Uterus (tissue), 4 donors: ENCODE data around the gene FAM114A1. TPM values are rescaled to one million over a fixed set of nuclear protein-coding genes. Genes with fewer than 3 reads are reported as not detected.
A peak's percentile ranks its signal among the peaks of the same experiment; 100 is the strongest.

Experiments used
- DNase-seq, 2 donors: peaks; one replicate each; pipeline ENCODE4 v3.0.0-alpha.2; 2019 to 2020
- H3K27ac ChIP-seq, 2 donors: fragments of 200-600 bp; sonication (generic); 1 replicate in 1 of 2; 2 replicates in 1 of 2; pipeline ENCODE4 v1.5.1; 2016 to 2018
- H3K27me3 ChIP-seq, 2 donors: fragments of 200-600 bp; sonication (generic); one replicate each; pipeline ENCODE4 v1.5.1; 2018 to 2019; ENCODE audit warnings: control low read depth in 1 of 2
- H3K36me3 ChIP-seq, 2 donors: fragments of 200-600 bp; sonication (generic); one replicate each; pipeline ENCODE4 v1.5.1; 2019; ENCODE audit warnings: control low read depth in 1 of 2
- H3K4me1 ChIP-seq, 2 donors: fragments of 200-600 bp; sonication (generic); one replicate each; pipeline ENCODE4 v1.5.1; 2018 to 2019; ENCODE audit warnings: control low read depth in 1 of 2
- H3K4me3 ChIP-seq, 2 donors: fragments of 200-600 bp; sonication (generic); 1 replicate in 1 of 2; 2 replicates in 1 of 2; pipeline ENCODE4 v1.5.1; 2018 to 2019; ENCODE audit warnings: mild to moderate bottlenecking in 1 of 2
- H3K9me3 ChIP-seq, 2 donors: fragments of 200-600 bp; sonication (generic); one replicate each; pipeline ENCODE4 v1.5.1; 2019; ENCODE audit warnings: control low read depth in 1 of 2
- CTCF ChIP-seq, 4 experiments: fragments of 200-600 bp in 2 of 4; fragments of 450-650 bp in 2 of 4; sonication (generic) in 2 of 4; IDR thresholded peaks; one replicate each; pipeline ENCODE4 v1.5.1; 2016 to 2019; ENCODE audit warnings: antibody characterized with exemption in 4 of 4, mild to moderate bottlenecking in 2 of 4, moderate library complexity in 1 of 4
- POLR2A ChIP-seq, 2 donors: fragments of 450-650 bp; IDR thresholded peaks; one replicate each; pipeline ENCODE4 v1.6.1; 2016; ENCODE audit warnings: antibody characterized with exemption in 2 of 2, mild to moderate bottlenecking in 1 of 2, moderate library complexity in 1 of 2
- intact Hi-C: fragments of 100-400 bp; cut with DNase I; formaldehyde crosslinking; loops from one replicate; pipeline ENCODE4 v1.15.1; 2023; ENCODE audit warnings: low total_unique reads
- total RNA-seq, 4 donors: library from RNA; depleted of rRNA in 3 of 4; stranded (reverse); fragments of >200 nt in 3 of 4; gene quantifications; one replicate each; pipeline versions ENCODE4 v1.1.0 to v1.2.4, GENCODE V29; 2014 to 2023
- donor health status: DM: yes; HTN: yes; CAD: no.

The FAM114A1 gene
- total RNA-seq, 4 donors from 2014 or later: 41.2 to 273 (median 52.7) TPM

GRCh38 chr4:38857354-38858096, 10.1 kb upstream of the FAM114A1 start:
- intact Hi-C loops: loop anchor here (10.0 kb wide), 1 partner anchor 633 kb away; no protein-coding TSS in a partner anchor
- DNase-seq: peak; percentile 31 to 74
- no peaks in the 10 kb centered on the region for H3K27me3 ChIP-seq
- TF ChIP-seq CTCF (IDR thresholded peaks at IDR 0.05) (no peak), POLR2A (IDR thresholded peaks at IDR 0.05) (no peak)
- peak overlapping the region; percentile 44 to 84 for H3K27ac ChIP-seq
- H3K9me3 ChIP-seq: no peaks in the 10 kb centered on the region
- peaks cover 0 to 12% of the 10 kb centered on the region in 2 donors for H3K4me1 ChIP-seq
- no peaks in the 10 kb centered on the region for H3K36me3 ChIP-seq
- H3K4me3 ChIP-seq: no peak overlapping the region

- no peaks in the 10 kb centered on the region for H3K27me3 ChIP-seq
- H3K4me1 ChIP-seq: peaks cover 0 to 12% of the 10 kb centered on the region in 2 donors
- H3K9me3 ChIP-seq: no peaks in the 10 kb centered on the region
- H3K36me3 ChIP-seq: no peaks in the 10 kb centered on the region
- H3K27ac ChIP-seq: peak overlapping the region; percentile 44 to 84
- DNase-seq: no peak
- TF ChIP-seq CTCF (IDR thresholded peaks at IDR 0.05) (no peak), POLR2A (IDR thresholded peaks at IDR 0.05) (no peak)
- intact Hi-C loops: loop anchor here (10.0 kb wide), 1 partner anchor 633 kb away; no protein-coding TSS in a partner anchor
- no peak overlapping the region for H3K4me3 ChIP-seq
Measured at GRCh38 chr4:38858097-38858420, 9.5 kb upstream of the FAM114A1 start.

- no peak overlapping the region for H3K4me3 ChIP-seq
- intact Hi-C loops: loop anchor here (10.0 kb wide), 1 partner anchor 635 kb away; no protein-coding TSS in a partner anchor
- TF ChIP-seq POLR2A (IDR thresholded peaks at IDR 0.05) (no peak), CTCF (IDR thresholded peaks at IDR 0.05) (no peak)
- H3K27me3 ChIP-seq: no peaks in the 10 kb centered on the region
- H3K4me1 ChIP-seq: peaks cover 0 to 8% of the 10 kb centered on the region in 2 donors
- no peaks in the 10 kb centered on the region for H3K9me3 ChIP-seq
- H3K36me3 ChIP-seq: no peaks in the 10 kb centered on the region
- no peak overlapping the region for H3K27ac ChIP-seq
- no peak for DNase-seq
Measured at GRCh38 chr4:38859501-38859900, 8.1 kb upstream of the FAM114A1 start.

GRCh38 chr4:38860788-38861424, 6.7 kb upstream of the FAM114A1 start:
- H3K27me3 ChIP-seq: no peaks in the 10 kb centered on the region
- H3K27ac ChIP-seq: no peak overlapping the region
- TF ChIP-seq CTCF (IDR thresholded peaks at IDR 0.05): peak in 2 of 4 experiments; percentile 21 to 31
- no peak for TF ChIP-seq POLR2A (IDR thresholded peaks at IDR 0.05)
- H3K4me1 ChIP-seq: peaks cover 0 to 6% of the 10 kb centered on the region in 2 donors
- intact Hi-C loops: no loop called here
- no peak overlapping the region for H3K4me3 ChIP-seq
- H3K36me3 ChIP-seq: no peaks in the 10 kb centered on the region
- no peaks in the 10 kb centered on the region for H3K9me3 ChIP-seq
- DNase-seq: no peak

GRCh38 chr4:38861791-38862190, 5.8 kb upstream of the FAM114A1 start:
- intact Hi-C loops: no loop called here
- H3K4me1 ChIP-seq: peaks cover 0 to 6% of the 10 kb centered on the region in 2 donors
- DNase-seq: no peak
- H3K27me3 ChIP-seq: no peaks in the 10 kb centered on the region
- no peaks in the 10 kb centered on the region for H3K9me3 ChIP-seq
- H3K27ac ChIP-seq: no peak overlapping the region
- no peak overlapping the region for H3K4me3 ChIP-seq
- no peaks in the 10 kb centered on the region for H3K36me3 ChIP-seq
- no peak for TF ChIP-seq CTCF (IDR thresholded peaks at IDR 0.05)
- TF ChIP-seq POLR2A (IDR thresholded peaks at IDR 0.05): no peak
